Stimulated activated CD4-positive, alpha-beta T cell treated with anti-CD3 and anti-CD28 coated beads, Interleukin-12 subunit alpha, Interleukin-12 subunit beta, amount 100 ng/mL, for 24 hours (primary cell): ENCODE measurements around the gene PPP4R3A.
"Not testable (repeated sequence)": the region's sequence is repeated elsewhere in the genome, so short reads cannot be mapped to it uniquely, and the experiment has no call there.

Source experiments
- DNase-seq, 2 experiments: peaks; one replicate each; pipeline ENCODE4 v3.0.0-alpha.2; 2020; ENCODE audit warnings: low read depth in 2 of 2

Gene PPP4R3A

DNA sequence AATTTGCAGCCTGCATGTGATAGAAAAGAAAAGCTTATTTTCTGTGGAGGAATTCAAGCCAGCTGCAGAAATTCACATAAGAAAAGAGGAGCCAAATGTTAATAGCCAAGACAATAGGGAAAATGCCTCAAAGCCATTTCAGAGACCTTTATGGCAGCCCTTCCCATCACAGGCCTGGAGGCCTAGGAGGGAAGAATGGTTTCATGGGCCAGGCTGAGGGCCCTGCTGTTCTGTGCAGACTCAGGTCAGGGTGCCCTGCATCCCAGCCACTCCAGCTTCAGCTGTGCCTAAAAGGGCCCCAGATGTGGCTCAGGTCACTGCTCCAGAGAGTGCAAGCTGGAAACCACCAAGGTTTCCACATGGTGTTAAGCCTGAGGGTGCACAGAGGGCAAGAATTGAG lies 71.3 kb downstream of the PPP4R3A start:
- DNase-seq = no peak

DNA sequence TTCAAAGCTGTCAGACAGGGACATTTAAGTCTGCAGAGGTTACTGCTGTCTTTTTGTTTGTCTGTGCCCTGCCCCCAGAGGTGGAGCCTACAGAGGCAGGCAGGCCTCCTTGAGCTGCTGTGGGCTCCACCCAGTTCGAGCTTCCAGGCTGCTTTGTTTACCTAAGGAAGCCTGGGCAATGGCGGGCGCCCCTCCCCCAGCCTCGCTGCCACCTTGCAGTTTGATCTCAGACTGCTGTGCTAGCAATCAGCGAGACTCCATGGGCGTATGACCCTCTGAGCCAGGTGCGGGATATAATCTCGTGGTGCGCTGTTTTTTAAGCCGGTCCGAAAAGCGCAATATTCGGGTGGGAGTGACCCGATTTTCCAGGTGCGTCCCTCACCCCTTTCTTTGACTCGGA lies 73.8 kb downstream of the PPP4R3A start:
- not testable (repeated sequence) for DNase-seq

DNA sequence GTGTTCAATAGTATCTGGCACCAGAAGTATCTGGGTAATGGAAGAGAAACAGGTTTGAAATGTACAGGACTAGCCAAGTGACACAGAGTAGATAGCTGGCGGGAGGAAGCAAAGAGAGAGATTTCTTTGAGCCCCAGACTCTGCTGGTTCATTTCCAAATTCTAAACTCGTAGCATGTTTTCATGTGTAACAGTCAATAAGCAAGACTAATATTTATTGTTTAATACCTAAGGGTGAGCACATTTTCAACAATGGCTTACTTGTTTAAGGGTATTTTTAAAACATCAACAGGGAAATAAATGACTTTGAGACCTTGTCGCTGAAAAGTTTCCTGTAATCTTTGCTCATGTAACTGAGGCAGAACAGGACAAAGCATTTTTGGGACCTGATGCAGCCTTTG lies 80.7 kb downstream of the PPP4R3A start:
- no peak for DNase-seq

DNA sequence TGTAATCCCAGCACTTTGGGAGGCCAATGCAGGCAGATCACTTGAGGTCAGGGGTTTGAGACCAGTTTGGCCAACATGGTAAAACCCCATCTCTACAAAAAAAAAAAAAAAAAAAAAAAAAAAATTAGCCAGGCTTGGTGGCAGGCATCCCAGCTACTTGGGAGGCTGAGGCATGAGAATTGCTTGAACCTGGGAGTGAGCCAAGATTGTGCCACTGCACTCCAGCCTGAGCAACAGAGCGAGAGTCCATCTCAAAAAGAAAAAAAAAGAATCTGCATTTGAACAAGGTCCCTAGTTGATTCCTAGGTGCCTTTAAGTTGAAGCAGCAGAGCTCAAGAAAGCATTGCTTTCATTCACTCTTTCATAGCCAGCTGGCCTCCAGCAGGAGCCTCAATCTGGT lies 81.2 kb downstream of the PPP4R3A start:
- not testable (repeated sequence) for DNase-seq

DNA sequence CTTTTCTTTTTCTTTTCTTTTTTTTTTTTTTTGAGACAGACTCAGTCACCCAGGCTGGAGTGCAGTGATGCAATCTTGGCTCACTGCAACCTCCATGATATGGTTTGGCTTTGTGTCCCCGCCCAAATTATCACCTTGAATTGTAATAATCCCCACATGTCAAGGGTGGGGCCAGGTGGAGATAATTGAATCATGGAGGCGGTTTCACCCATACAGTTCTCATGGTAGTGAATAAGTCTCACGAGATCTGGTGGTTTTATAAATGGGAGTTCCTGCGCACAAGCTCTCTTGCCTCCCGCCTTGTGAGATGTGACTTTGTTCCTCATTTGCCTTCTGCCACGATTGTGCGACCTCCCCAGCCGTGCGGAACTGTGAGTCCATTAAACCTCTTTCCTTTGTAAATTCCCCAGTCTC lies 84.6 kb downstream of the PPP4R3A start:
- DNase-seq = not testable (repeated sequence)

DNA sequence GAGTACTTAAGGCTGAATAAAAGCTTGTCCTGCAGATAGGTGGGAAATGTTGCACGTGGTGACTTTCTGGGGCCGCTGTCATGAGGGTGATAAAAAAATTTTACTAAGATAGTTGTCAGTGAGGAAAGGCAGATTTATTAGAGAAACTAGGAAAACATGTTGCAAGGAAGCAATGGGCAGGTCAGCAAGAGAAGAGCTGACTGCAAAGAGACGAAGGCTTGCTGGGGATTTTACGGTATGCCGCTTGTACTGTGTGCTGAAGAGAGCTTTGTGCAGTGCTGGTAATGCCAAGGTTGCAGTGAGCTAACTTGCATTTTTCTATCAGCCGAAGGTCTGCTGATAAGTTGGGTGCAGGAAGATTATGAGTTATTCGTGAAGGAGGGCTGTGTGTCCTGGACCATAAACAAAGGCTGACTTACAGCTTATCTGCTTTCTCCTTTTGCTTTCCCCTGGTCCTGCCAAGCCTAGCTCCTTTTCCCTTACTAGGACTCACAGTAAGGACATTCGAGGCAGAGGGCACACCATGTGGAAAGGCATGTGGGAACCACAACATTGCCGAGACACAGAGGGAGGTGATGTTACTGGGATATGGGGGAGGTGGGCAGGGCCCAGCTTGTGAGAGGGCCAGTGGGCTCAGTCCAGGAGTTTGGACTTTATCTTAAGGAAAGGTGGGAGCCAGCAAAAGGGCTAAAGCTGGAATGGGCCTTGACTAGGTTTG lies 85.1 kb downstream of the PPP4R3A start:
- no peak for DNase-seq

DNA sequence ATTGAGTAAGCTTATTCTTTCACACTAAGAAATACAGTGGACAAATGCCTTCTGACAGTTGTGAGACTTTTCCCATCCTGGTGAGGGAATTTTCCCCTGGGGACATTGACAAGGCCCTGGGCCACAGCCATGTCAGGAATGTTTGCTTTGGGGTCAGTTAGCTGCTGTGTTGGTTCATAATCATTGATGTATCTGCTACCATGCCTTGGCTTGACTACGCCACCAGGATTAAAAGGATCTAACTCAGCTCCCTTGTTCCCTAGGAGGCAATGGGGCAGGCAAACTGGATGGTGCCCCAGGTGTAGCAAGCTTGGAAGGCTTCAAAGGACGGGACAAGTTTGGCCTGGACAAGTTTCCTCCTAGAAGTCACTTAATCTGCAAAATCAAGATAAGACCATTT lies 89.4 kb downstream of the PPP4R3A start:
- no peak for DNase-seq

DNA sequence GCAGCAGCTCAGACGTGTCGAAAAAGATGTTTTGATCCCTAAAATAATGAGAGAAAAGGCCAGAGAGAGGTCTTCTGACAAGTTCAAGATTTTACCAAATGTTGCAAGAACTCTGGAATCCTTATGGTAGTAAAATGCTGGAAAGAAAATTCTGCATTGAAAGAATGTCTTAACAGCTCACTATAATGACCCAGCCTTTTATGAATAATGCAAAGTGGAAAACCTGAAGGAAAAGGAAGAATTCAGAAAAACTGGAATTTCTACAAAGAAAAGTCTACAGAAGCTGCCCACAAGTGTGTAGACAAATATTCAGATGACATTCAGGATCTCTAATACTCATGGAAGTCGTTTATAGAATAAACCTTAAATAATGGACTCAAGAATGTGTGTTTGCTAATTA lies 90.7 kb downstream of the PPP4R3A start:
- no peak for DNase-seq

DNA sequence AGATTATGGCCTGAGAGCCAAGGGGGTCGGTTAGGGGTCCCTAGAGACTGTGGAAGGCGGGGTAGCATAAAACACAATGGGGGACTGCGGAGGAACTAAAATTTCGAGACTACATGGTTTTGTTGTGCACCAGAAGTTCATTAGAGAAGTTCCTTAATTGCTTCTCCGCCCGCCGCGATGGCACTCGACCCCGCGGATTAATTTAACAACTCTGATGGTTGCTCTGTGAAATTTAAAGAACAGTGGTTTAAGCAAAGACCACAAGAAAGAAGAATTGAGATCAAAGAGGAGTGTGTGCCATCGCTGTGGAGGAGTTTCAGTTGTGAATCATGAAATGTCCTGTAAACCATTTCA lies 91.1 kb downstream of the PPP4R3A start:
- DNase-seq = no peak

DNA sequence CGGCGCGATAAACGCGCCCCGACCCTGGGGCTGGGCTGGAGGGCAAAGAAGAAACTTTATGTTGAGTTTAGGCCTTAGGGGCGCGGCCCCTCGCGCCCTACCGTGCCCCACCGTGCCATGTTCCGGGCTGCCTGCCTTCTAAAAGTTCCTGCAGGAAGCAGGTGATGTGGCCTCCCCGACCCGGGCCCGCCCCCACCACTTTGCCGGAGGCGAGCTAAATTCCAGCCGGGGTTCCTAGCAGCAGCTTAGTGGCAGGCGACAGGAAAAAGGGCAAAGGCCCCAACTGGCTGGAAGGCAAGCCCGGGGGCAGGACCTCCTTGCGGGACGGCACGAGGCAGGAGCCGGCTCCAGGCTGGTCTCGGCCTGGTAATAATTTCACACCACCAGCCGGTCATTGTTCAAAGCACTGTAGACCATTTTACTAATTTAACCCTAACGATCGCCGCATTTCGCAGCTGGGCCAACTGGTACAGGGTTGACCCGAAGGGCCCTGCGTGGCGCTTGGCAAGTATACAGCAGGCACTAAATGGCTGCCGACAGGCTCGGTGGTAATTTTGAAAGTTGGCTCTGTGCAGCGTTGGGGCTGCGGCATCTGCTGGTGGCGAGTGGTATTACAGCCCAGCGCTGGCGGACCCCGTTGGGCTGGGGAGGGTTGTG lies 91.6 kb downstream of the PPP4R3A start:
- DNase-seq = peak; percentile 68 to 83

DNA sequence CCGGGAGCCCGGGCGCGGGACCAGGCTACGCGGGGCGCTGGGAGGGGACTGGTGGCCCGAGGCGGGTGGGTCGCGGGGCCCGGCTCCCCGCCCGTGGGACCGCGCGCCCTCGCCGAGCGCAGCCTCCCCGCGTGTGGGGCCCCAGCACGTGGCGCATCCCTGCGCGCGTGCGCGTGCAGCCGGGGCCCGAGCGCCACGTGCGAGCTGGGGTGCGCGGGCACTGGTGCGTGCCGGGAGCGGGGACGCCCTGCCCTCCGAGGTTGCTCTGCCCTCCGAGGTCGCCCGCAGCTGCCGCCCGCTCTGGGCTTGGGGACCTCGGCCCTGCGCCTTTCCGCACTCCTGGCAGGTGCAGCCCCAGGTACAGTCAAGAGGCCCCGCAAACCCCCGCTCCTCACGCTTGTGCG lies 92.1 kb downstream of the PPP4R3A start:
- peak in 1 of 2 experiments; percentile 39 for DNase-seq

DNA sequence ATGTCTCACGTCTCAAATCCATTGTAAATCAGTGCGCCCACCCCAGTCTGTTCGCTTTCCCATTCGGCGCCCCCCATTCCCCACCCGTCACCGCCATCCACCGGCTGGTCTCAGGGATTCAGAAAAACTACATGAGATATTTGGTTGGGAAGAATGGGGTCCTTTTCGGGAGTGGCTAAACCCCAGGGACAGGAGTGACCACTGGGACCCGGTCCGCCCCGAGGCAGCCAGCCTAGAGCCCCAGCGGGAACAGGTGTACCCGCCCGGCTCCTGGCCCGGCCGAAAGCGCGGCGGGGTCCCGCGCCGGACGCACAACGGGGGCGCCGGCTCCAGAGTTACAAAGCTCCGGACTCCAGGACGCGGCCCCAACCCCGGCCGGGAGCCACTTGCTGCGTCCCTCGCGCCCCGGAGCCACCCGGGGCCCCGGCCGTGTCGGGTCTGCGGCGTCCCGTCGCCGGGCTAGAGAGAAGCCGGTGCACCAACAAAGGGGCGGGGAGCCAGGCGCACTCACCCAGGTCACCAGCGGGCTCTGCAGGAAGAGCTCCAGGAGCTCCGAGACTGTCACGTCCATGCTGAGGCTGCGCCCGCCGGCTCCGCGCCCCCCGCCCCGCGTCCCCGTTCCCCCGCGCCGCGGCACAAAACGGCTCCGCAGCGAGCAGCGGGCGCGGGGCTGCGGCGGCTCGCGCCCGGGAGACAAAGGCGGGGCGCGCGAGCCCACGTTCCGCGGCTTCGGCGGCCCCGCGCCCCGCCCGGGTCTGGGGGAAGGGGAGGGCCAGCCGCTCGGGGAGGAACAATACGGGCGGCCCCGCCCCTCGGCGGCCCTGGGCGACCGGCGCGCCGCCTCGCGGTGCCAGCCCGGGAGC lies 92.8 kb downstream of the PPP4R3A start, which contains the start of gene CCDC88C:
Gene CCDC88C, minus strand, starts transcription at position 701 of the 863 bp plus-strand sequence. Its CDS starts 130 bp downstream, at position 571.
- DNase-seq = peak; percentile 58 to 62

DNA sequence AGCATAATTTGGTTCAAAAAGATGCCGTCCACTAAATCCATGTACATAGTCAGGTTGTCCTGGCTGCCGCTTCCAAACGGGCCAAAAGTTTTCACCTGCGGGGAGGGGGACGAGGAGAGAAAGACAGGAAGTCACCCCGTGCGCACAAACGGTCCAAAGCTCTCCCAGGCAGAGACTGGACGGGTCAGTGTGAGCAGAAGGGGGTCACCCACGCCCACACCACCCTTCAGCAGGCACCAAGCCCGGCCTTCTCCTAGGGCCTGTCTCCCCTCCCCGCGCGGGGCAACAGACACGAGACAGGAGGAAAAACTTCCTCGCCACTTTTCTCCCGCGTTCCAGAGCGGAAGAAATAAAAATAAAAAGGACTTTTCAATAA lies 93.4 kb downstream of the PPP4R3A start:
- DNase-seq = no peak

DNA sequence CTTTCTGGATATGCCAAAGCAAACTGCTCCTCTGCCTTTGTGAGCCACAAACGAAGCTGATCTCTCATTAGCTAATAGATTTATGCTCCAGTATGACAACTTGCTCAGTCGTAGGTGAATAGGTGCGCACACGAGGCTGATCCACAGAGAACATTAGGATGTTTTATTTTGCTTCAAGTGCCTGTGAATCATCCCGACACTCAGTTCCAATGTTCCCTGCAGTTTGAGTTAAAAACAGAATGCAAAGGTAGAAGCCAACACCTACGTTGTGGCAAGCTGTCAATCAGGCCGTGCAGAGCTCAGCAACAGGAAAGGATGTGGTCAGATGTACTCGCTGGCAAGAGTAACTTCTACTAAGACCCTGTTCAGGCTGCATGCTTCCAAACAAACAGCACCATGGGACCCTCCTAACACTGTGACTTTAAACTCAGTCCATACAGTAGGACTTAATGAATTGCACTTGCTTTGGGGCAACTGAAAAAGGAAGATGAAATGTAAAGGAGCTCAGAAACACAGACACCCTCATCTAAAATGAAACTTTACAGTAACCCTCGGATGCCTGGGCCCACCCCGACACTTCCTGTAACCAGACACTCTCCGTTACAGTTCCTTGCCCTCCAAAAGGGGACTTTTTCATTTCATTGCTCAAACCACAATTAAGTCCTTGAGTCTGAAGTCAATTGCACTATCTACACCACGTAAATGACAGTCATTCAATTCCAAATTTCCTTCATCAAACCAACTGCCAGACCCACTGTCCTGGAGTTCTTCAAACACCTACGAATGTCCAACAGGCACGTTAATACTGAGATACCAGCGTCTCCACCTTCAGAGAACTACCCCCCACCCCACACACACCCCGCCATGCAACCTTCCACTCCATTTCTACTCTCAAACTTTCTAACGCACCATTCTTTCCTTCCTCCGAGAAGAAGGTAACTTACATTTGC lies 94.0 kb downstream of the PPP4R3A start:
- peak; percentile 40 to 57 for DNase-seq

DNA sequence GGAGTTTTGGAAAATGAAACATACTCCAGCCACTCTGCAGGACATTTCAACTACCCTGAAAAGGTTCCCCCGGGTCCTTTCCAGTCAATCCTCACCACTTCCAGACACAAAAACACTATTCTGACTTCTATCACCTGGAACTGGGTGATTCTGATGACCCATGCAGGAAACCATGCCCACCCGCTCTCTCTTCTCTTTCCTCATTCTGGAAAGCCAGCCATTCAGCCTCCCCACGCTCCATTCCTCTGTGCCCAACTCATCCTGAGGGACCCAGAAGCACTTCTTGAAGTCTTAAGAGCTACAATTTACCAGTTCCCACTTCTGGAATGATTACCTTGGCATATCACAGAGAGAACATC lies 95.7 kb downstream of the PPP4R3A start:
- DNase-seq = no peak

DNA sequence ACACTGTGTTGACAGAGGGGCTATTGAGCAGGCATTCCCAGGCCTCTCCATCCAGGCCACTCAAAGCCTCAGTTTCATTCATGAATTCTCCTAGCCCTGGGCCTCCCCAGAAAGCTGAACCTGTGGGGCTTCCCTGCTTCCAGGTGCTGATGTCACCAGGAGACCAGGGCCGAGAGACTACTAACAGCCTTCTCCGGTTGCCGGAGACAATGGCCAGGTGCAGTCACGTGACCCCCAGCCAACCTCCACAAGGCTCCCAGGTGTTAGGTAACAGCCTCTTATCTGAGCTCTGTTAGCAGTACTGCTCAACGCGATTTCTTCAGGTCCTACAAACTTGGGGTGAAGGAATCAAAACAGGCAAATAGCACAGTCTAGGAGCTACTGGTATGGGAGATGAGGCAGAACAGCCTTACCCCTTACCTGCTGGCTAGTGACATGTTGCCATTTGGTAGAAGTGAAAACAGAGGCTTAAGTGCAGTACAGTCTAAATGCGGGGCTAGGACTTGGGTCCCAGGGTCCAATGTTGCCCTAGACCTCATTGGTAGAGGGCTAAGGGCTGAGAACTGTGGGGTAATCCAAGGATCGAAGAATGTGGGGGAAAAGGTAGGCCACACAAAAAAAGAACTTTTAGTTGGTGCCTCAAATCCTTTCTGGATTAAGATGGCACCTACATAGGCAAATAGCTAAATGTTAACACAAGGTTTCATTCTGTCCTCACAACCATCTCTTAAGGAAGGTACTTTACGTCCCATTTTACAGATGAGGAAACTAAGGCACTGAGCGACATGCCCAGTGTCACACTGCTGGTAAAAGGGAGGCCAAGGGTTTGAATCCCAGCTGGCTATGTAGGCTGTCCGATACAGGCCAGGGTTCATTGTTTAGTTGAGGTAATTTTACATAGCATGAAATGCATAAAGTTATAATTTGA lies 96.3 kb downstream of the PPP4R3A start:
- DNase-seq = no peak

DNA sequence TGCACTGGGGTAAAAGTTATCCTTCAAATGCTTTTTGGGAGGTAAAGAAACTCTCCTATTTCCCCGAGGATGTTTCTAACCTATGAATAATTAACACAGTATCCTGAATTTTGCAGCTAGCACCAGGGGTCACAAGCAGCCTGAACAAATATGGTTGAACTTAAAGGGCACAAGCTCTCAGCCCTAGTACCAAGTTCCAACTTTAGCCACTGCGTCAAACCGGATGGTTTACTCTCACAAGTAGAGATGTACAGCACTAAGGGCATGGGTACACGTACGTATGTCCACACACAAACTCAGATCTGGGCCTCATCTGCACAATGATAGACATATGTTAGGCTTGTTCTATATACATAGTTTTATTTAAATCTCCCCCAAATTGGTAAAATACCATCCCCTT lies 97.2 kb downstream of the PPP4R3A start:
- DNase-seq = no peak

DNA sequence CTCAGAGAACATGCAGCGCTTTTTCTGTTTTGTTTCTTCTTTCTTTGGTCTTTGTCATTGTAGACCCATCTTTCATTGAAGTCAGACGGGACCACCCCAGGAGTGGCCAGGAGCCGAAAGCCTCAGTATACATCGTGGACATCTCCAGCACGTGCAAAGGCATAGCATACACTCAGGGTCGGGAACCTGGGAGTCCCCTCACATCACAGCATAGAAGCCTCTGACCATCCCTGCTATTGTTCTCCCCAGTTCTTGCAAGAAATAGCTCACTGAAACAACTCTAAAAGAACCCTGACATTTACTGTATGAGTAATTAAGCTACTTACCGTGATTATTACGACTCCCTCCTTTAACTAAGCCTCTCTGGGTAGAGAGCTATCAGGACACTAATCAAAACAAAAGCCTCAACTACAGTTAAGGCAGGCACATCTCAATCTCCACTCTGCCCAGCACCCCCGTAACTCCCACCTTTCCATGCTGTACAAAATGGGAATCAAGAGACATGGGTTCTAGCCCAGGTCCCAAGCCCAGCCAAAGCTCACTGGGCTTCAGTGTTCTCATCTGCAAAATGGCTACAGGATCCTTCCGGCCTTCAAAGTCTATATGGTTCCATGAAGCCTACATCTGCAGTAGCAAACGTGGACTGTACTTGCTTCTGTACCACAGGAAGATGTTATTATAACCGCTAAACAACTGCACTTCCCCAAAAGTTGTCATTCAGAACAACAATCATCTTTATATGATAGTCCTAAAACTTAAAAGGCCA lies 99.2 kb downstream of the PPP4R3A start:
- DNase-seq = no peak

DNA sequence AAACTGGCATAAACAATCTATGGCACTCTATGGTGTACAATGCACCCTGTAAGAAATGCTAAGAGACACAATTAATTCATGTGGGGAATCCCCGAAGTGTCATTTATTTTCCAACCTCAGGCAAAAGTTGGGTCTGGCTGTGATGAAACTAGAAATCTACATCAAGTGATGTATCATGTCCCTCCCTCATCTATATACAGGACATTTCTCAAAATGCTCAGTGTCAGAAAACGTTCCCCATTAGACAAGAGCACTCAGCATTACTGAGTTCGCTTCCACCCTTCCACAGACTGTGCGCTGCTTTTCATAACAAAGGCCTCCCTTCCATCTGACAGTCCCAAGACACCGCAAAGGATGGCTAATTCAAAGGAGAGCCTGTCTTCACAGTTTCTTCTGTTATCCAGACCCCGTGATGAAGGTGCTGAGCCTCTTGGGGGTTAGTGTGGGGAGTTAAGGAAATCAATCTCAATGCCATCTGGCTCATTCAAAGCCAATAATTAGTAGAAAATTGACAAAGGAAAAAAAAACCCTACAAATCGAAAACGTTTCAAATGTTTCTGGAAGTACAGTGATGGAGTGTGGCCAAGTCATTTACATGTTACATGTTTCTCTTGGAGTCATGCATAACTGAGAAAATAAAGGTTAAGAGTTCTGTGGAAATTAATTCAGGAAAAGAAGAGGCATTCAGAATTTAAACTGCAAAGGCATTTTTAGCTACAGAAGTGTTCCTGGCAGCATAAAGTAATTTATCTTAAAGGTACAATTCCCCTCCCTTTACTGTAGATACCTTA lies 100.0 kb downstream of the PPP4R3A start:
- no peak for DNase-seq
